ENCODE results near the gene EFHC1. TPM values are rescaled to one million over a fixed set of nuclear protein-coding genes. Genes with fewer than 3 reads are reported as not detected.

The EFHC1 gene
- total and polyA plus RNA-seq, 2 donors from 2014 or later = 25.4 to 33.9 TPM

DNA sequence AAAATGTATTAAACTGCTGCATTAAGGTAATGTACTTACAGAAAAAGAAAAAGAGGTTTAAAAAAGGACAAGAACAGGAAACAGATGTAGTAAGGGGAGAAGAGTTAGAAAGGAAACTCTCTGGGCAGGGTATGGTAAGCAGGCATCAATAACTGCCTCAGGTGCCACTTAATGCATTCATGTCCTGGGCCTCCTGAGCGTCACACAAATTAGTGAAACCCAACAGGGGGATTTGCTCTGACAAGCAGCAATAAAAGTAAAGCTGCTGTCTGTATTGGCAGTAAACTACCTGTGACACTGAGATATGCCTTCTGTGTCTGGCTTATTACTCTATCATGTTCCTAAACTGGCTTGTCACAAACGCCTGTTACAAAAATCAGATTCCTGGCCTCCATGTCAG lies 1.5 kb upstream of the EFHC1 start:
- intact Hi-C loops (cut with DNase I) = loop anchor here (5.0 kb wide), 1 partner anchor 179 kb away; no protein-coding TSS in a partner anchor
- no peak overlapping the region for H3K27ac ChIP-seq (ENCODE audit: low read depth in 2 of 2, low read length in 2 of 2)

GRCh38 chr6:52420668-52421358 lies 671 bp downstream of the EFHC1 start:
- Histone ChIP-seq H3K27ac (ENCODE audit: low read depth in 2 of 2, low read length in 2 of 2) (peak overlapping the region in 1 of 2 donors; percentile 26), H3K36me3 (ENCODE audit: control insufficient read depth in 2 of 3, insufficient read depth in 3 of 3, low read length in 3 of 3) (no peaks in the 10 kb centered on the region), H3K27me3 (ENCODE audit: control insufficient read depth, insufficient read depth, low read length) (no peaks in the 10 kb centered on the region), H3K4me3 (ENCODE audit: low read length in 3 of 3) (peak overlapping the region; percentile 92 to 100 (median 99)), H3K9me3 (ENCODE audit: control insufficient read depth in 2 of 3, insufficient read depth in 1 of 3, low read length in 3 of 3) (no peaks in the 10 kb centered on the region), H3K4me1 (ENCODE audit: control insufficient read depth in 2 of 3, insufficient read depth in 2 of 3, low read depth in 1 of 3, low read length in 3 of 3) (peaks cover 0 to 4% (median 3%) of the 10 kb centered on the region in 3 donors), H3K9ac (ENCODE audit: low read length in 3 of 3) (peak overlapping the region in 2 of 3 donors; percentile 78 to 99)
- intact Hi-C loops (cut with DNase I) = no loop called here
- FAIRE-seq (no peak), DNase-seq (peak in 4 of 5 donors; percentile 53 to 67 (median 64))
- TF ChIP-seq, protein P1, sequence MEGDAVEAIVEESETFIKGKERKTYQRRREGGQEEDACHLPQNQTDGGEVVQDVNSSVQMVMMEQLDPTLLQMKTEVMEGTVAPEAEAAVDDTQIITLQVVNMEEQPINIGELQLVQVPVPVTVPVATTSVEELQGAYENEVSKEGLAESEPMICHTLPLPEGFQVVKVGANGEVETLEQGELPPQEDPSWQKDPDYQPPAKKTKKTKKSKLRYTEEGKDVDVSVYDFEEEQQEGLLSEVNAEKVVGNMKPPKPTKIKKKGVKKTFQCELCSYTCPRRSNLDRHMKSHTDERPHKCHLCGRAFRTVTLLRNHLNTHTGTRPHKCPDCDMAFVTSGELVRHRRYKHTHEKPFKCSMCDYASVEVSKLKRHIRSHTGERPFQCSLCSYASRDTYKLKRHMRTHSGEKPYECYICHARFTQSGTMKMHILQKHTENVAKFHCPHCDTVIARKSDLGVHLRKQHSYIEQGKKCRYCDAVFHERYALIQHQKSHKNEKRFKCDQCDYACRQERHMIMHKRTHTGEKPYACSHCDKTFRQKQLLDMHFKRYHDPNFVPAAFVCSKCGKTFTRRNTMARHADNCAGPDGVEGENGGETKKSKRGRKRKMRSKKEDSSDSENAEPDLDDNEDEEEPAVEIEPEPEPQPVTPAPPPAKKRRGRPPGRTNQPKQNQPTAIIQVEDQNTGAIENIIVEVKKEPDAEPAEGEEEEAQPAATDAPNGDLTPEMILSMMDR (IDR thresholded peaks at IDR 0.05; ENCODE audit: borderline replicate concordance, extremely low read depth, insufficient read depth) = no peak

More for the DNA sequence above, 1.5 kb upstream of the EFHC1 start:
- TF ChIP-seq, protein P1 (IDR thresholded peaks at IDR 0.05; ENCODE audit: borderline replicate concordance, extremely low read depth, insufficient read depth) = no peak
- Histone ChIP-seq H3K4me3 (ENCODE audit: low read length in 3 of 3) (no peak overlapping the region), H3K9ac (ENCODE audit: low read length in 3 of 3) (no peak overlapping the region), H3K27me3 (ENCODE audit: control insufficient read depth, insufficient read depth, low read length) (no peaks in the 10 kb centered on the region), H3K9me3 (ENCODE audit: control insufficient read depth in 2 of 3, insufficient read depth in 1 of 3, low read length in 3 of 3) (no peaks in the 10 kb centered on the region), H3K4me1 (ENCODE audit: control insufficient read depth in 2 of 3, insufficient read depth in 2 of 3, low read depth in 1 of 3, low read length in 3 of 3) (peaks cover 0 to 4% (median 3%) of the 10 kb centered on the region in 3 donors), H3K36me3 (ENCODE audit: control insufficient read depth in 2 of 3, insufficient read depth in 3 of 3, low read length in 3 of 3) (no peaks in the 10 kb centered on the region)
- no peak for FAIRE-seq
- DNase-seq = peak in 2 of 5 donors; percentile 22 to 49

GRCh38 chr6:52422156-52422555 lies 2.0 kb downstream of the EFHC1 start:
- Histone ChIP-seq H3K9me3 (ENCODE audit: control insufficient read depth in 2 of 3, insufficient read depth in 1 of 3, low read length in 3 of 3) (no peaks in the 10 kb centered on the region), H3K4me1 (ENCODE audit: control insufficient read depth in 2 of 3, insufficient read depth in 2 of 3, low read depth in 1 of 3, low read length in 3 of 3) (peaks cover 0 to 4% (median 0%) of the 10 kb centered on the region in 3 donors), H3K27ac (ENCODE audit: low read depth in 2 of 2, low read length in 2 of 2) (no peak overlapping the region), H3K9ac (ENCODE audit: low read length in 3 of 3) (no peak overlapping the region), H3K27me3 (ENCODE audit: control insufficient read depth, insufficient read depth, low read length) (no peaks in the 10 kb centered on the region), H3K4me3 (ENCODE audit: low read length in 3 of 3) (no peak overlapping the region), H3K36me3 (ENCODE audit: control insufficient read depth in 2 of 3, insufficient read depth in 3 of 3, low read length in 3 of 3) (no peaks in the 10 kb centered on the region)
- FAIRE-seq (no peak), DNase-seq (no peak)
- intact Hi-C loops (cut with DNase I) = no loop called here
- TF ChIP-seq, protein P1 (IDR thresholded peaks at IDR 0.05; ENCODE audit: borderline replicate concordance, extremely low read depth, insufficient read depth) = no peak

All from kidney (tissue), 14 donors.